OCI-LY7 (cell line): ENCODE measurements around the gene MT2A. TPM values are rescaled to one million over a fixed set of nuclear protein-coding genes. Genes with fewer than 3 reads are reported as not detected.
"Not testable (repeated sequence)": the region's sequence is repeated elsewhere in the genome, so short reads cannot be mapped to it uniquely, and the experiment has no call there.

Source experiments
- BruUV-seq: library from RNA; stranded (reverse); fragments of 400-500 nt; replicated peaks from 2 replicates; lab custom pipeline; 2021; lab: Mats Ljungman, UMichigan
- CTCF ChIA-PET: fragments of 300-600 bp; sonication (Branson Sonifier 250); formaldehyde crosslinking; loops from one replicate; lab custom pipeline; 2022; ENCODE audit warnings: antibody characterized with exemption; ENCODE audit not compliant: unreplicated experiment; lab: Charles Lee
- POLR2A ChIA-PET: fragments of 300-600 bp; sonication (Branson Sonifier 250); formaldehyde crosslinking; loops from one replicate; lab custom pipeline; 2022; ENCODE audit warnings: antibody characterized with exemption; lab: Charles Lee
- DNase-seq: peaks from one replicate; pipeline ENCODE4 v3.0.0-alpha.2; 2015; ENCODE audit warnings: low spot score
- H2AFZ ChIP-seq: fragments of 200-600 bp; sonication (generic), shearing (Covaris generic); 2 replicates; pipeline ENCODE4 v1.6.1; 2014; ENCODE audit warnings: mild to moderate bottlenecking, antibody characterized with exemption, low read length, moderate library complexity
- H3K27ac ChIP-seq: fragments of 200-600 bp; sonication (generic); 2 replicates; pipeline ENCODE4 v1.5.1; 2014; ENCODE audit warnings: mixed run types, low read depth, mild to moderate bottlenecking, moderate library complexity, low read length, inconsistent platforms; ENCODE audit not compliant: poor library complexity, severe bottlenecking
- H3K36me3 ChIP-seq: fragments of 200-600 bp; sonication (generic); 2 replicates; pipeline ENCODE4 v1.6.1; 2014; ENCODE audit warnings: mild to moderate bottlenecking, antibody characterized with exemption, low read length, moderate library complexity, mixed read lengths; ENCODE audit not compliant: insufficient read depth
- H3K4me1 ChIP-seq: fragments of 200-600 bp; sonication (generic); 2 replicates; pipeline ENCODE4 v1.5.1; 2014; ENCODE audit warnings: mild to moderate bottlenecking, low read length; ENCODE audit not compliant: insufficient read depth, poor library complexity, severe bottlenecking
- H3K4me2 ChIP-seq: fragments of 200-600 bp; sonication (generic); 2 replicates; pipeline ENCODE4 v1.6.1; 2014; ENCODE audit warnings: mild to moderate bottlenecking, low read length
- H3K4me3 ChIP-seq: fragments of 200-600 bp; sonication (generic); 2 replicates; pipeline ENCODE4 v1.5.1; 2014; ENCODE audit warnings: mild to moderate bottlenecking, low read depth, low read length; ENCODE audit not compliant: poor library complexity, severe bottlenecking
- H3K79me2 ChIP-seq: fragments of 200-600 bp; sonication (generic); 2 replicates; pipeline ENCODE4 v1.6.1; 2016; ENCODE audit warnings: low read depth, mild to moderate bottlenecking, low read length, moderate library complexity, mixed read lengths; ENCODE audit not compliant: insufficient read depth
- H3K9me2 ChIP-seq: fragments of 200-600 bp; sonication (generic); 2 replicates; pipeline ENCODE4 v1.6.1; 2016; ENCODE audit warnings: mild to moderate bottlenecking, low read length, mixed read lengths; ENCODE audit not compliant: insufficient read depth
- H3K9me3 ChIP-seq: fragments of 200-600 bp; sonication (generic); 2 replicates; pipeline ENCODE4 v1.6.1; 2014; ENCODE audit warnings: mild to moderate bottlenecking, mixed run types, low read length, mixed read lengths
- H4K20me1 ChIP-seq: fragments of 200-600 bp; sonication (generic); 2 replicates; pipeline ENCODE4 v1.6.1; 2014; ENCODE audit warnings: mild to moderate bottlenecking, antibody characterized with exemption, low read length, moderate library complexity, mixed read lengths; ENCODE audit not compliant: insufficient read depth
- EZH2phosphoT487 ChIP-seq: fragments of 200-600 bp; sonication (generic); IDR thresholded peaks from 2 replicates; pipeline ENCODE4 v1.6.1; 2018; ENCODE audit warnings: low read depth, borderline replicate concordance, mild to moderate bottlenecking, mixed run types, antibody characterized with exemption, low read length, moderate library complexity, mixed read lengths
- intact Hi-C: fragments of 100-400 bp; cut with micrococcal nuclease; formaldehyde crosslinking; loops from one replicate; pipeline ENCODE4 v1.10.0; 2022; ENCODE audit not compliant: unreplicated experiment
- total RNA-seq, 2 experiments: library from RNA; depleted of rRNA in 1 of 2; stranded (reverse); fragments of >200 nt in 1 of 2; shearing (Covaris generic) in 1 of 2; gene quantifications; 2 replicates each; pipeline ENCODE4 v1.2.3, GENCODE V29; 2014 to 2022
- TF ChIP-seq, protein P1 (sequence below): fragments of 200-600 bp; sonication (generic); conservative IDR thresholded peaks from 2 replicates; pipeline ENCODE4 v1.5.1; 2014; ENCODE audit warnings: mild to moderate bottlenecking, antibody characterized with exemption, low read length, moderate library complexity, mixed read lengths

The MT2A gene
- total RNA-seq, 2 experiments from 2014 or later, result 9.3 to 27.2 TPM

DNA sequence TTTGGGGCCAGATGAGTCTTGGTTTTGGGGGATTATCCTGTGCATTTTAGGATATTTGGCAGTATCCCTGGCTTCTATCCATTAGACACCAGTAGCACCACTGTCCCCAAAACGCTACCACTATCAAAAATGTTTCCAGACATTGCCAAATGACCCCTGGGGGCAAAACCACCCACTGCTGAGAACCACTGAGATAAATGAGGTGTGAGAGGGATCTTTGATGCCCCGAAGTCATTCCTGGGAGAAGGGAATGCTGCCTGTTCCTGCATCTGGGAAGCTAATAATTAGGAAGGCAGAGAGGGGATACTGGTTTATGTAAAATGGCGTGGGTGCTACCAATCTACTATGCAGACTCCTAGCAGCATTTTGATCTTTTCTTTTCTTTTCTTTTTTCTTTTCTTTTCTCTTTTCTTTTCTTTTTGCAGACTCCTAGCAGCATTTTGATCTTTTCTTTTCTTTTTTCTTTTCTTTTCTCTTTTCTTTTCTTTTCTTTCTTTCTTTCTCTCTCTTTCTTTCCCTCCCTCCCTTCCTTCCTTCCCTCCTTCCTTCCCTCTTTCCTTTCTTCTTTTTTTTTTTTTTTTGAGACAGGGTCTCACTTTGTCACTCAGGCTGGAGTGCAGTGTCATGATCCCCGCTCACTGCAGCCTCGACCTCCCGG lies 27.9 kb upstream of the MT2A start:
- no peak overlapping the region for H3K27ac ChIP-seq
- H3K4me1 ChIP-seq, result no peaks in the 10 kb centered on the region
- ChIA-PET POLR2A (interaction anchor here (0.7 kb wide), 1 partner anchor 199 kb away, joined by 3 read pairs; no protein-coding TSS in a partner anchor), CTCF (no interaction called here)
- H2AFZ ChIP-seq, result no peak overlapping the region
- no peaks in the 10 kb centered on the region for H3K79me2 ChIP-seq
- no peaks in the 10 kb centered on the region for H3K9me3 ChIP-seq
- no peaks in the 10 kb centered on the region for H3K36me3 ChIP-seq
- DNase-seq, result no peak
- H3K4me3 ChIP-seq, result no peak overlapping the region
- no peak overlapping the region for H3K4me2 ChIP-seq
- no peaks in the 10 kb centered on the region for H3K9me2 ChIP-seq
- intact Hi-C loops, result no loop called here
- TF ChIP-seq, protein P1, sequence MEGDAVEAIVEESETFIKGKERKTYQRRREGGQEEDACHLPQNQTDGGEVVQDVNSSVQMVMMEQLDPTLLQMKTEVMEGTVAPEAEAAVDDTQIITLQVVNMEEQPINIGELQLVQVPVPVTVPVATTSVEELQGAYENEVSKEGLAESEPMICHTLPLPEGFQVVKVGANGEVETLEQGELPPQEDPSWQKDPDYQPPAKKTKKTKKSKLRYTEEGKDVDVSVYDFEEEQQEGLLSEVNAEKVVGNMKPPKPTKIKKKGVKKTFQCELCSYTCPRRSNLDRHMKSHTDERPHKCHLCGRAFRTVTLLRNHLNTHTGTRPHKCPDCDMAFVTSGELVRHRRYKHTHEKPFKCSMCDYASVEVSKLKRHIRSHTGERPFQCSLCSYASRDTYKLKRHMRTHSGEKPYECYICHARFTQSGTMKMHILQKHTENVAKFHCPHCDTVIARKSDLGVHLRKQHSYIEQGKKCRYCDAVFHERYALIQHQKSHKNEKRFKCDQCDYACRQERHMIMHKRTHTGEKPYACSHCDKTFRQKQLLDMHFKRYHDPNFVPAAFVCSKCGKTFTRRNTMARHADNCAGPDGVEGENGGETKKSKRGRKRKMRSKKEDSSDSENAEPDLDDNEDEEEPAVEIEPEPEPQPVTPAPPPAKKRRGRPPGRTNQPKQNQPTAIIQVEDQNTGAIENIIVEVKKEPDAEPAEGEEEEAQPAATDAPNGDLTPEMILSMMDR, result no peak
- TF ChIP-seq EZH2phosphoT487, result no peak
- H4K20me1 ChIP-seq, result no peaks in the 10 kb centered on the region
- no TSS peak for BruUV-seq

DNA sequence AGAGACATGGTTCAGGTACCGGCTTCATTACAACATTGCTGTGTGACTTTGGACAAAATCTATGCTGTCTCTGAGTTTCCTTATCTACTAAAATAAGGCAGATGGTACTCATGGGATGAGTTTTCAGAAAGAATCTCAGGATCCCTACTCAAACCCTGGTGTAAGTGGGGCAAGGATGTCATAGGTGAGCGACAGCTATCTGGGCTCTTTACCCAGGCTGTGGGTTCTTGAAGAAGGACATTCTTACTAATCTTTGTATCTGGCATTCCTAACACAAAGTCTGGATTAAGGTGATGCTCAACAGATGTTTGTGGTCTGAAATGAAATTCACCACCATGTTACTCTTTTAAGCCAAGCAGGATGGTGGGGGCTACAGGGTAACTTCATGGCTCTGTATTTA lies 25.5 kb upstream of the MT2A start:
- H3K4me1 ChIP-seq, BruUV-seq, H4K20me1 ChIP-seq, DNase-seq, H2AFZ ChIP-seq, H3K79me2 ChIP-seq, H3K27ac ChIP-seq, H3K4me3 ChIP-seq, intact Hi-C loops, H3K9me3 ChIP-seq, H3K4me2 ChIP-seq, CTCF ChIA-PET, H3K36me3 ChIP-seq, H3K9me2 ChIP-seq: not testable (repeated sequence)
- POLR2A ChIA-PET, result interaction anchor here (0.6 kb wide), 1 partner anchor 9 kb away, joined by 5 read pairs; no protein-coding TSS in a partner anchor

DNA sequence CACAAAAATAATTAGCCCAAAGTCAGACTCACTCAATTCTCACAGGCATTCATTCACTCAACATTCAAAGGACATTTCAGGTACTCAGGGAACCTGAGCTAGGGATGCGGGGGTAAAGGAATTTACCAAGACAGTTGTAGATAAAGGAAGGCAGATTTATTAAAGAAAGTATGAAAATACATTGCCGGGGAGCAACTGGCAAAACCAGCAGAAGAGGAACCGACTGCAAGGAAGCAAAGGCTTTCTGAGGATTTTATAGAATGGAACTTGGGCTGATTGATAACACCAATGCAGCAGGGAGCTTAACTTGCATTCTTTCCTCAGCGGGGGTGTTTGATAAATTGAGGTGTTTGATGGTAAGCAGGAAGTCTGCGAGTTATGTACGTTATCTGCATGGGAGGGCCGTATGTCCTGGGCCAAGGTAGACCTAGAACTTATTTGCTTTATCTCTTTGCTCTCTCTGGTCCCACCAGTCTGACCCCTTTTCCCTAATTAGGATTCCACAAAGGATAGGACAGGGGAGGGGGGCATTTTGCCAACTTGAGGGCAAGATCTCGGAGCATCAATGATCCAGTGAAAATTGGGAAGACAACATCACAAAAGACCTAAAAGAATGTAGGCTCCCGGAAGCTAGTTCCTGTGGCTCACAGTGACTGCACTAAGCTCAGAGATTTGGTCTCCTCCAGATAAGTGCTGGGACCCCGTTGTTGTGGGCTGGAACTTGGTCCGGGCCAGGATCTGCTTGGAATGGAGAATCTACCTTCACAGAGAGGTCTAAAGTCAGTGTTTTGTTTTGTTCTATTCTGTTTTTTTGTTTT lies 24.8 kb upstream of the MT2A start:
- H3K36me3 ChIP-seq, result no peaks in the 10 kb centered on the region
- BruUV-seq, result no TSS peak
- no peak for DNase-seq
- no peaks in the 10 kb centered on the region for H3K9me3 ChIP-seq
- no peak overlapping the region for H3K4me2 ChIP-seq
- no peak overlapping the region for H3K4me3 ChIP-seq
- no peaks in the 10 kb centered on the region for H3K9me2 ChIP-seq
- no peaks in the 10 kb centered on the region for H3K79me2 ChIP-seq
- H4K20me1 ChIP-seq, result no peaks in the 10 kb centered on the region
- CTCF ChIA-PET, result no interaction called here
- no peak overlapping the region for H3K27ac ChIP-seq
- POLR2A ChIA-PET, result interaction anchor here (0.6 to 0.7 kb wide), 2 partner anchors 22 to 121 kb away, joined by 3 to 5 read pairs; no protein-coding TSS in a partner anchor
- intact Hi-C loops, result no loop called here
- TF ChIP-seq EZH2phosphoT487, result no peak
- TF ChIP-seq, protein P1, result no peak
- H2AFZ ChIP-seq, result no peak overlapping the region
- H3K4me1 ChIP-seq, result no peaks in the 10 kb centered on the region
